Measurements from ENCODE around the gene CEACAM5. TPM values are rescaled to one million over a fixed set of nuclear protein-coding genes. Genes with fewer than 3 reads are reported as not detected.

Gene CEACAM5
- total RNA-seq, 1 donor from 2014 or later, result not detected

- H3K27ac Mint-ChIP-seq (ENCODE audit: unreplicated experiment), result no peak overlapping the region
- H3K9me3 Mint-ChIP-seq, result peaks cover 10% of the 10 kb centered on the region
- no peaks in the 10 kb centered on the region for H3K27me3 Mint-ChIP-seq (ENCODE audit: low read depth)
- H3K4me3 Mint-ChIP-seq, result no peak overlapping the region
- no peak for DNase-seq (ENCODE audit: low read depth, low spot score)
- TF ChIP-seq CTCF (conservative IDR thresholded peaks at IDR 0.05), result no peak
- no peaks in the 10 kb centered on the region for H3K36me3 Mint-ChIP-seq (ENCODE audit: low read depth)
- H3K4me1 Mint-ChIP-seq, result no peaks in the 10 kb centered on the region
Measured at GRCh38 chr19:41687419-41687818, 21.0 kb upstream of the CEACAM5 start.

- Mint-ChIP-seq H3K27ac (ENCODE audit: unreplicated experiment) (no peak within 1 kb of the TSS), H3K4me3 (no peak within 1 kb of the TSS), H3K27me3 (ENCODE audit: low read depth) (no peaks in the 10 kb centered on the region), H3K36me3 (ENCODE audit: low read depth) (no peaks in the 10 kb centered on the region), H3K4me1 (no peaks in the 10 kb centered on the region), H3K9me3 (peaks cover 10% of the 10 kb centered on the region)
- no peak for TF ChIP-seq CTCF (conservative IDR thresholded peaks at IDR 0.05)
- DNase-seq (ENCODE audit: low read depth, low spot score), result no peak
Measured at GRCh38 chr19:41688098-41688497, 20.3 kb upstream of the CEACAM5 start, which contains the start of gene CEACAM7. Gene CEACAM7 (minus strand): TSS chr19:41688270. CDS start chr19:41688165, 105 bp downstream.

- no peaks in the 10 kb centered on the region for H3K27me3 Mint-ChIP-seq (ENCODE audit: low read depth)
- H3K36me3 Mint-ChIP-seq (ENCODE audit: low read depth), result no peaks in the 10 kb centered on the region
- TF ChIP-seq CTCF (conservative IDR thresholded peaks at IDR 0.05), result no peak
- H3K4me1 Mint-ChIP-seq, result no peaks in the 10 kb centered on the region
- H3K27ac Mint-ChIP-seq (ENCODE audit: unreplicated experiment), result no peak overlapping the region
- no peak for DNase-seq (ENCODE audit: low read depth, low spot score)
- peaks cover 10% of the 10 kb centered on the region for H3K9me3 Mint-ChIP-seq
- no peak overlapping the region for H3K4me3 Mint-ChIP-seq
Measured at GRCh38 chr19:41688687-41689086, 19.7 kb upstream of the CEACAM5 start.

- Mint-ChIP-seq H3K9me3 (peaks cover 10% of the 10 kb centered on the region), H3K36me3 (ENCODE audit: low read depth) (no peaks in the 10 kb centered on the region), H3K4me3 (no peak overlapping the region), H3K27ac (ENCODE audit: unreplicated experiment) (no peak overlapping the region), H3K4me1 (no peaks in the 10 kb centered on the region), H3K27me3 (ENCODE audit: low read depth) (no peaks in the 10 kb centered on the region)
- no peak for TF ChIP-seq CTCF (conservative IDR thresholded peaks at IDR 0.05)
- no peak for DNase-seq (ENCODE audit: low read depth, low spot score)
Measured at GRCh38 chr19:41689993-41690800, 18.2 kb upstream of the CEACAM5 start.

- no peaks in the 10 kb centered on the region for H3K27me3 Mint-ChIP-seq (ENCODE audit: low read depth)
Measured at GRCh38 chr19:41690801-41691065, 17.7 kb upstream of the CEACAM5 start.

More at GRCh38 chr19:41690801-41691065, 17.7 kb upstream of the CEACAM5 start:
- Mint-ChIP-seq H3K36me3 (ENCODE audit: low read depth) (no peaks in the 10 kb centered on the region), H3K4me3 (no peak overlapping the region), H3K4me1 (no peaks in the 10 kb centered on the region), H3K27ac (ENCODE audit: unreplicated experiment) (no peak overlapping the region), H3K9me3 (peaks cover 10% of the 10 kb centered on the region)
- DNase-seq (ENCODE audit: low read depth, low spot score), result no peak
- TF ChIP-seq CTCF (conservative IDR thresholded peaks at IDR 0.05), result no peak
